NCI-H1417 (cell line): ENCODE data around the gene ZFC3H1.
"Not testable (repeated sequence)": the region's sequence is repeated elsewhere in the genome, so short reads cannot be mapped to it uniquely, and the experiment has no call there.

Experiments
- DNase-seq, 3 experiments: peaks; one replicate each; lab custom pipeline; 2025; lab: John Stamatoyannopoulos, UW

Gene ZFC3H1, protein sequence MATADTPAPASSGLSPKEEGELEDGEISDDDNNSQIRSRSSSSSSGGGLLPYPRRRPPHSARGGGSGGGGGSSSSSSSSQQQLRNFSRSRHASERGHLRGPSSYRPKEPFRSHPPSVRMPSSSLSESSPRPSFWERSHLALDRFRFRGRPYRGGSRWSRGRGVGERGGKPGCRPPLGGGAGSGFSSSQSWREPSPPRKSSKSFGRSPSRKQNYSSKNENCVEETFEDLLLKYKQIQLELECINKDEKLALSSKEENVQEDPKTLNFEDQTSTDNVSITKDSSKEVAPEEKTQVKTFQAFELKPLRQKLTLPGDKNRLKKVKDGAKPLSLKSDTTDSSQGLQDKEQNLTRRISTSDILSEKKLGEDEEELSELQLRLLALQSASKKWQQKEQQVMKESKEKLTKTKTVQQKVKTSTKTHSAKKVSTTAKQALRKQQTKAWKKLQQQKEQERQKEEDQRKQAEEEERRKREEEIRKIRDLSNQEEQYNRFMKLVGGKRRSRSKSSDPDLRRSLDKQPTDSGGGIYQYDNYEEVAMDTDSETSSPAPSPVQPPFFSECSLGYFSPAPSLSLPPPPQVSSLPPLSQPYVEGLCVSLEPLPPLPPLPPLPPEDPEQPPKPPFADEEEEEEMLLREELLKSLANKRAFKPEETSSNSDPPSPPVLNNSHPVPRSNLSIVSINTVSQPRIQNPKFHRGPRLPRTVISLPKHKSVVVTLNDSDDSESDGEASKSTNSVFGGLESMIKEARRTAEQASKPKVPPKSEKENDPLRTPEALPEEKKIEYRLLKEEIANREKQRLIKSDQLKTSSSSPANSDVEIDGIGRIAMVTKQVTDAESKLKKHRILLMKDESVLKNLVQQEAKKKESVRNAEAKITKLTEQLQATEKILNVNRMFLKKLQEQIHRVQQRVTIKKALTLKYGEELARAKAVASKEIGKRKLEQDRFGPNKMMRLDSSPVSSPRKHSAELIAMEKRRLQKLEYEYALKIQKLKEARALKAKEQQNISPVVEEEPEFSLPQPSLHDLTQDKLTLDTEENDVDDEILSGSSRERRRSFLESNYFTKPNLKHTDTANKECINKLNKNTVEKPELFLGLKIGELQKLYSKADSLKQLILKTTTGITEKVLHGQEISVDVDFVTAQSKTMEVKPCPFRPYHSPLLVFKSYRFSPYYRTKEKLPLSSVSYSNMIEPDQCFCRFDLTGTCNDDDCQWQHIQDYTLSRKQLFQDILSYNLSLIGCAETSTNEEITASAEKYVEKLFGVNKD (N-terminal part only)

DNA sequence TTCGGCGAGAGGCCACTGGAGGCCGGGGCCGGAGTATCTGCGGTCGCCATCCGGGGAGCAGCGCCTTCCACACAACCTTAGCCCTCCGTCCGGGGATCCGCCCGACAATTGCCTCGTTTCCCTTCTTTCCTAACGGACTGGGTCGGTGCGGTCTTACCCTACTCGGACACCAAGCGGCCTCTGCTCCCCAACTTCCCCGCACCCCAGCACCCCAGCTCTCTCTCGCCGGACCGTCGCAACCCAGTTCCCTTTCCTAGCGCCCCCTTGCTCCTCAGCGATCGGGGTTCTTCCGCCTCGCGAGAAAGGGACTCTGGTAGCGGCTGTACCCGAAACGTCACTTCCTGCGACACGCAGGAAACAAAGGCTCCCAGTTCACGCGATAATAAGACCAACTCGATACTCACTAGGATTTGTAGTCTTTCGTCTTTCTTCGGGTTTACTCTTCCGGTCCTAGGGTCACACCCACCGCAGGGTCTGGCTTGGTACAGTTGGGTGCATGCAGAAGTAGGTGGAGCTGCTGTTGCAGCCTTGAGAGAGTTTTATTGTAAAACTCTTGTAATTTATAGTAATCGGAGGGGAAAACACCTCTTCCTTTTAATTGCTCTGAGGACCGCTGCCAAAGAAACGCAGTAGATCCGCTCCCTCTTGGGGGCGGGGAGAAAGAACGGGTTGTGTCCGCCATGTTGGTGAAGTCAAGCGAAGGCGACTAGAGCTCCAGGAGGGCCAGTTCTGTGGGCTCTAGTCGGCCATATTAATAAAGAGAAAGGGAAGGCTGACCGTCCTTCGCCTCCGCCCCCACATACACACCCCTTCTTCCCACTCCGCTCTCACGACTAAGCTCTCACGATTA, at the start of gene ZFC3H1, which contains the start of gene THAP2:
ZFC3H1 (minus strand) TSS at position 288 of the 850 bp plus-strand sequence; CDS start at position 50, 238 bp downstream.
THAP2 (plus strand) TSS at position 741 of the 850 bp plus-strand sequence. CDS start 209 bp downstream, outside the sequence.
- peak; percentile 98 to 100 (median 100) for DNase-seq

DNA sequence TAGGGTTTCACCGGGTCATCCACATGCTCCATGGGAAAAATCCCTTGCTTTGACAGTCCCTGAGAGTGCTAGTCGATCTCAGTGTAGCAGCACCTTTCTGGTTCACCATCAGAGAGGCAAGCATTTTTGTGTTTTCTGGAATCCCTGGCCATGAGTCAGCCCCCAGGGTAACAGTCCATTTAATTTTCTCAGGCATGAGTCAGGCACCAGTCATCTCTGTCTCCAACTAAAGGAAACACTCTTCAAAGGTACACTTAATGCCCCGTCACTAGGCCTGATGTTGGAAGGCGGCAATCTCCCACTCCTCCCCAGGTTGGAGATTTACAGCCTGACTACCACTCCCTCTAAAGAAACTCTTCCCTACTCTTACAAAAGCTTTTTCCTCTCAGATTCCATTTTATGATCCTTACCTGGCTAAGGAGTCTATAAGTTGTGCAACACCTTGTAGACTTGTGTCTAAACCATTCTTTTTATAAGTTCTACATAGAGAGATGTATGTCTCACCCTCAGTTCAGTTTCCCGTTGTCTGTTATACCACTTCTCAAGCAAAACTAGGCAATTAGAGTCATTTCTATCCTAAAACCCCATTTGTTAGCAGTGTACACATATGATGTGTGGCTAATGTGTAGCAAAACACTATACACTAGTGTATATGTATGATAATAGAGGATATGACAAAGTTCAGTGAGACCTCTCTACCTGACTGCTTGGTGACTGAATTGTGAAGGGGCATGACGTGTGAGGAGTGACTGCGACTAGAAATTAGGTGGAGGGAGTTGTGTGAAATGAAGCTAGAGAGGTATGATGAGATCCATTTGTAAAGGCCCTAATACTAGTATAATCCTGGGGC, 46.9 kb upstream of the ZFC3H1 start:
- no peak for DNase-seq

DNA sequence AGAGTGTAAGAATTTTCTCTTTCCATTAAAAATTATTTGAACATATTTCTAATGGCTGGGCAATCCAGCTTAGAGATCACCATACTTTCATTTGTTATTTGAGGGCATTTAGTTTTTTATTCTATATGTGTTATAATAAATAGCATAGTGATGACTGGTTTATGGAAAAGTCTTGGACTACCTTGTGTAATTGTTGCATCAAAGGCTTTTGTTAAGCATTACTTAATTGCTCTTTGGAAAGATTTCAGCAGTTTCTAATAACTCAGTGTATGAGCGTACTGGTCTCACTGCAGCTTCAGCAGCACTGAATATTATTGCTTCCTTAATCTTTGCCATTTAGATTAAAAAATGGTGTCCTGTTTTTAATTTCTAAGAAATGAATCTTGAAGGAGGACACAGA, 45.0 kb upstream of the ZFC3H1 start:
- DNase-seq: no peak

DNA sequence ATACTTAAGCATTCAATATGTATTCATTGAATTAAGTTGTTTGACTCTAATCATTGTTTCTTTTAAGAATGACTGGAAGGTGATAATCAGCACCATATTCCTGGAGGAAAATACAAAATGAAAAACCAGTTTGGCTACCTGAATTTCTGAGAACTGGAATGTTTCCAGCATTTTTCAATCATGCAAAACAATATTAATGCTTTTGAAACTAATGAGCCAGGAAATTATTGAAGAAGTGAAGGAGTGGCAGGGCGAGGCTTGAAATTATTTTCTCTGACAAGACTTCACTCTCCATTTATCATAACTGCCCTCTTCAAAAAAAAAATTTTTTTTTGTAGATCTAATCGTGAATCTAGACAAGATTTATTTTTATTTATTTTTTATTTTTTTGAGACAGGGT, 41.3 kb upstream of the ZFC3H1 start:
- no peak for DNase-seq

DNA sequence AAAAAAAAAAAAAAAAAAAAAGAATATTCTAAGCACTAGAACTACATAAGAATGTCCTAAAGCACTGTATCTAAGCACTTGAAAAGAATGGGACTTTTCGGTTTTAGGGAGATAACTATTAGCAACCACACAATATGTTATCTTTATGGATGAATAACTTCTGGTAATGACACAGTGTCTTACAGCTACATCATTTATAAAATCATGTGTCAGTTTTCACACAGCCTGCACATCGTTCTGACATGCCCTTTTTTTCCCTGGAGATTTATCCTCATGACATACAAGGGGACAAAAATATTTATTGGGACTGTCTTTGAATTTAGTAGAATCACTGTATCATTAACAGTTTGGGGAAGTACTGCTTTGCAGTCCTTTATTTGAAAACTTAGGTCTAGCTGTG, 39.6 kb upstream of the ZFC3H1 start:
- DNase-seq: no peak

DNA sequence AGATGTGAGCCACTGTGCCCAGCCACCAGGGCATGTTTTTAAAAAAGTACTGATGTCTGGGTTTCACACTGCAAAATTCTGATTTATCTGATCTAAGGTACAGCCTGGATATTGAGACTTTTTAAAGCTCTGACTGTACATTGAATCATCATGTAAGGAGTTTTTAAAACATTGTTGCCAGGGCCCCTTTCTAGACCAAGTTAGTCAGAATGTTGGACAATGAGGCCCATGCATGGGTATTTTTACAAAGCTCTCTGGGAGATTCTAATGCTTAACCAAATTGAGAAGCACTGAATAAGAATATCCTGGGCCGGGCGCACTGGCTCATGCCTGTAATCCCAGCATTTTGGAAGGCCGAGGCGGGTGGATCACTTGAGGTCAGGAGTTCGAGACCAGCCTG, 38.9 kb upstream of the ZFC3H1 start:
- no peak for DNase-seq

DNA sequence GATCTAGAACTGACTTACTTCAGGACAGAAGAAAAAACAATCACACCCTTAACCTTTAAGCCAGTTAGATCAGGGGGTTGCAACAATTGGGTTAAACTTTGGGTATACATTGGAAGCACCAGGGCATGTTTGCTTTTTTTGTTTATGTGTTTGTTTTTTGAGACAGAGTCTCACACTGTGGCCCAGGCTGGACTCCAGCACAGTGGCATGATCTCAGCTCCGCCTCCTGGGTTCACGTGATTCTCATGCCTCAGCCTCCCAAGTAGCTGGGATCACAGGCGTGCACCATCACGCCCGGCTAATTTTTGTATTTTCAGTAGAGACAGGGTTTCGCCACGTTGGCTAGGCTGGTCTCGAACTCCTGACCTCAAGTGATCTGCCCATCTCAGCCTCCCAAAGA, 38.5 kb upstream of the ZFC3H1 start:
- not testable (repeated sequence) for DNase-seq

DNA sequence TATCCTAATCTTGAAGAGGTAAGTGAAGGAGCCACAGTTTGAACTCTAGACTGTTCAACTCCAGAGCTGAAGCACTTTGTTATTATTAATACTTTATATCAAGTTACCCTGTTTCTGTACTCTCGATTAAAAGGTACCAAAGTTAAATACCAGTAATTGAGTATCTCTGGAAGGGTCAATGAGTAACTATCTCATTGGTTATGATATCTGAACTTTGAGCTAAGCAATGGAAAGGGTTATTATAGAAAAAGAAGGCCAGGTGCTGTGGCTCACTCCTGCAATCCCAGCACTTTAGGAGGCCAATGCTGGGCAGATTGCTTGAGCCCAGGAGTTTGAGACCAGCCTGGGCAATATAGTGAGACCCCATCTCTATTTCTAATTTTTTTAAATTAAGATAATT, 32.1 kb upstream of the ZFC3H1 start:
- DNase-seq: no peak

DNA sequence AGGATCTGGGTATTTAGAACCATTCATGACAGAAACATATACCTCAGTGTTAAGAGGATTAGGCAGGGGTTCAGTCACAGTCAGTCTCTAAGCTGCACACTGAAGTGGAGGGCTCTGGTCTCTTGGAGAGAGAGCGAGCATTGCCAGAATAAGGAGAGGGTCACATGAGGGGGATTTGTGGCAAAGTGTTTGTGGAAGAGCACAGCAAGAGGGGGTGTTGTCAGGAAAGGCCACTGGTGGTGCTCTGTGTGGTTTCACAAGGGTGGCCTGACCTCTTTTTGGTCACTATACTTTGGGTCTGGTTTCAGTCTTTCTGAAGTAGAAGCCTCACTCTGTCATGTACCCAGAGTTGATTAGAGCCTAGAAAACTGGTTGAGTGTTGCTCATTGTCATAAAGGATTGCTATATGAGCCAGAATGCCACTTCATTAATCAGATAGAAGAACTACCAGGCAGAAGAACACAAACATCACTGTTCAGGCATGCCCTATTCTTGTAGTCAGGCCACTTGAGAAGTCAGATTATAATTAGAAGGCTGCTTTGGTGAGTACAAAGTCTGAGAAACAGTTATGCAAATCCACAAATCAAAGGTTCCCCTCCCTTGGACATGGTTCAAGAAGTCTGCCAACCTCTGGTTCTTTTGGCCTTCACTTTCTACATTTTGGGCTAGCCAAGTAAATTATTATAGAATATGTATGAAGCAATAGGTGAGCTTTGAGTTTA, 30.6 kb upstream of the ZFC3H1 start:
- no peak for DNase-seq

DNA sequence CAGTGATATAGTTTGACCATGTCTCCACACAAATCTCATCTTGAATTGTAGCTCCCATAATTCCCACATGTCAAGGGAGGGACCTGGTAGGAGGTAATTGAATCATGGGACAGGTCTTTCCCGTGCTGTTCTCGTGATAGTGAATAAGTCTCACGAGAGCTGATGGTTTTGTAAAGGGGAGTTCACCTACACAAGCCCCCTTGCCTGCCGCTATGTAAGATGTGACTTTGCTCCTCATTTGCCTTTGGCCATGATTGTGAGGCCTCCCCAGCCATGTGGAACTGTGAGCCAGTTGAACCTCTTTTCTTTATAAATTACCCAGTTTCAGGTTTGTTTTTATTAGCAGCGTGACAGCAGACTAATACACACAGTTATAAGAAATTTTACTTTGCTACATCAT, 30.0 kb upstream of the ZFC3H1 start:
- not testable (repeated sequence) for DNase-seq

DNA sequence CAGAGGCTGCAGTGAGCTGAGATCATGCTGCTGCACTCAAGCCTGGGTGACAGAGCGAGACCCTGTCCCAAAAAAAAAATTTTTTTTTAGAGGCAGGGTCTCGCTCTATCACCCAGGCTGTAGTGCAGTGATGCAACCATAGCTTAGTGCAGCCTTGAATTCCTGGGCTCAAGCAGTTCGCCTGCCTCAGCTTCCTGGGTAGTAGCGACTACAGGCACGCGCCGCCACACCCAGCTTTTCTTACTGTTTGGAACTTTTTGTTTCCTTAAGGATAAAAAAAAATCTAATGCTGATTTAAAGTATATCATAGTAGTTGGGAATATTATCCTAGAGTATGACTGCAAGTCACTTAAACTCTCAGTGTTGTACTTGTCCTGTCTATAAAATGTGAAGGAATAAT, 29.5 kb upstream of the ZFC3H1 start:
- no peak for DNase-seq

DNA sequence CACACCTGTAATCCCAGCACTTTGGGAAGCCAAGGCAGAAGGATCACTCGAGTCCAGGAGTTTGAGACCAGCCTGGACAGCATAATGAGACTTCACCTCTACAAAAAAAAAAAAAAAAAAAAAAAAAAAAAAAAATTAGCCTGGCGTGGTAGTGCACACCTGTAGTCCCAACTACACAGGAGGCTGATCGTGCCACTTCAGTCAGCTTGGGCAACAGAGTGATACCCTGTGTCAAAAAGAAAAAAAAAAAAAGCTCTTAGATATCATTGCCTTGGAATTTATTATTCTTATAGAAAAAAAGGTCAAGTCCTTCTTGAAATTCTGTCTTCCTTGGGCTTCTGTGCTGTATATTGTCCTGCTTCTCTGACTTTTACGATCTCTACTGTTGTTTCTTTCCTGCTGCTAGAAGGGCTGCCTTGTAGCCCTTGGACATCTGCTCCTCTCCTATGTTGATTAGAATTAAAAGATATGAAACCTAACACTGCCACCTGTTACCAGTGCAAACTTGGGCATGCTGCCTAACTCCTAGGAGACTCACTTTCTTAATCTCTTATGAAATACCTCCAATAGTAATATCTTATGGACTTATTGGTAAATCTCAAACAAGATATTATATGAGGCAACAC, 28.0 kb upstream of the ZFC3H1 start:
- DNase-seq: peak in 1 of 3 experiments; percentile 34

DNA sequence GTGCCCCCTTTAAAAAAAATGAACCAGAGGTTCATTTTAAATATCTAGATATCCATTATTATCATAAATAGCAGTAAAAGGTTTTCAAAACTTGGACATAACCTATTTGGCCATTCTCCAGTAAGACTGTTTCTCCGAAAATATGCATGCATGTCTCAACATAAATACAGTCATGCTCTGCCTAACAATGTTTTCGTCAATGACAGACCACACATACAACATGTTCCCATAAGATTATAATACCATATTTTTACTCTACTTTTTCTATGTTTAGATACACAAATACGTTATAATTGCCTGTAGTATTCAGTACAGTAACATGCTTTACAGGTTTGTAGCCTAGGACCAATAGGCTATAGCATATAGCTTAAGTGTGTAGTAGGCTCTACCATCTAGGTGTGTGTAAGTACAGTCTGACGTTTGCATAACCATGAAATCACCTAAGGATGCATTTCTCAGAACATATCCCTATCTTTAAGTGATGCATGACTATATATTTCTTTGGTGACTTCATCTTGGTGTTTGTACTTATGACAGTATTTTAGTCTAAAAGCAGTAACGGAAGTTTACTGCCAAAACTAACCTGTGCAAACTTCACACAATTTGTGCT, 25.4 kb upstream of the ZFC3H1 start:
- DNase-seq: no peak

DNA sequence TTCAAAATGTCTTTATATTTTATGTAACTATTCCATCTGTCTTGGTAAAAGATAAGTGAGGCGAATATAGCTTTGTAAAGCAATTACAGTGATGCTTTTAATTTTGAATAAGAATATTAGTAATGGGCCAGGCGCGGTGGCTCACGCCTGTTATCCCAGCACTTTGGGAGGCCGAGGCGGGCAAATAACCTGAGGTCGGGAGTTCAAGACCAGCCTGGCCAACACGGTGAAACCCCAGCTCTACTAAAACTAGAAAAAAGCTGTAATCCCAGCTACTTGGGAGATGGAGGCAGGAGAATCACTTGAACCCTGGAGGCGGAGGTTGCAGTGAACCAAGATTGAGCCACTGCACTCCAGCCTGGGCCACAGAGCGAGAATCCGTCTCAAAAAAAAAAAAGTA, 23.5 kb upstream of the ZFC3H1 start:
- DNase-seq: not testable (repeated sequence)

DNA sequence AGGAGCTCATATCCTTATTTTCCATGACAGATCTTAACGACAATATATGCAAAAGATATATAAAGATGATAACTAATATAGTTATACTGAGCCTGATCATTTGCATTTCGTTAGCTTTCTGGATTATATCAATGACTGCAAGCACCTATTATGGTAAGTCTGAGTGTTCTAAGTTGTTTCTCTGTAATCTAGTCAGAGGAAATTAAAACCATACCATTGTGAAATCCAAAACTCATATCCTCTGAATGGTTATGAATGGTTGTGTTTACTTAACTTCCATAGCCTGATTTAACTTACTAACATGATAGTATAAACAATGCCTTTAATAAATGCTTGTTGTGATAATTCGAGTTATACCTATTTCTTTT, 23.0 kb upstream of the ZFC3H1 start:
- no peak for DNase-seq

DNA sequence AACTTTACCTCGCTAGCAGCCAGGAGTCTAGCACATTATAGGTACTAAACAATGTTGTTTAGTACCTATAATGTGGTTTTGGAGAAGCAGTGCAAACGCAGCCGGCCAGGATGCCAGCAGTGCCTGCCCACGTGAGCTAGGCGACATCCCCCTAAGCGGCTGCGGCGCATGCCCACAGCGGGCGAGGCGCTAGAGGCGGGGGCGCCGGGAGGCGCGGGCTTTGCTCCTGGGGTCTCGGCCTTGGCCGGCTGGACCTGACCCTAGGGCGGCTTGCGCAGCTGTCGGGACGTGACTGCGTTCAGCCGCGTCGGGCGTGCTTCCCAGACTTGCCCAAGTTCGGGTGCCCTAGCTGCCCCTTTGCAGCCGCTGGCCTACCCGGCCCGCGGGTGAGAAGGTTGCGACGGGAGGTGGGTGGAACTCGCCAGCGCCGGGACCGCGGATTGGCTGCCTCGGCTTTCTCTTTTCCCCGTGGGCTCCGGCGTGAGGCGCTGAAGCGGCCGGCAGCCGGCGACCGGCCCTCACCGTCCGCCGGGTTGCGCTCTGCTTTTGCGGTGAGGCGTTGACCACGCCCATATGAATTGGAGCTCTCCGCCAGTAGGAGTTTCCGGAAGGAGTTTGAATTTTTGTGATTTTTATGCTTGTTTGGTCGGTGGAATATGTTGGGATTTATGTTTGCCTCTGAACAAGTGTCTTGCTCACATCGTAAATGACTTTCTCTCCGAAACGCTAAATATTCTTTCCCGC, 22.4 kb upstream of the ZFC3H1 start, which contains the start of gene TMEM19:
TMEM19 (plus strand) TSS at position 169 of the 744 bp plus-strand sequence. CDS start 599 bp downstream, outside the sequence.
- peak; percentile 91 to 99 (median 97) for DNase-seq

DNA sequence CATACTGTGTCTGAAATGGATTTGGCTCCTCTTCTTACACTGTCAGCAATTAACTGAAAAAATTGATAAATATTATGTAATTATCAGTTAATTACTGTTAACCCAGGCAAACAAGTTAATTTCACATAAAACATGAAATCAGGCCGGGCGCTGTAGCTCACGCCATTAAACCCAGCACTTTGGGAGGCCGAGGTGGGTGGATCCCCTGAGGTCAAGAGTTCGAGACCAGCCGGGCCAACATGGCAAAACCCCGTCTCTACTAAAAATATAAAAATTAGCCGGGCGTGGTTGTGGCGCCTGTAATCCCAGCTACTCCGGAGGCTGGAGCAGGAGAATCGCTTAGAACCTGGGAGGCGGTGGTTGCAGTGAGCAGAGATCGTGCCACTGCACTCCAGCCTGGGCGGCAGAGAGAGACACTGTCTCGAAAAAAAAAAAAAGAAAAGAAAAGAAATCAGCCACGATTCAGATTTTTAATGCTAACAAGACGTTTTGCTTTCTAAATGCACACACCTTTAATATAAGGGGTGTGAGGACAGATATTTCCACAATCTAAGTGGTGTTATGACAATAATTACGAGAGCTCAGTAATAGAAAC, 21.8 kb upstream of the ZFC3H1 start:
- DNase-seq: peak in 1 of 3 experiments; percentile 42
